ENCODE results near the gene OSBP.
"Not testable (repeated sequence)": the region's sequence is repeated elsewhere in the genome, so short reads cannot be mapped to it uniquely, and the experiment has no call there.

The OSBP gene, protein sequence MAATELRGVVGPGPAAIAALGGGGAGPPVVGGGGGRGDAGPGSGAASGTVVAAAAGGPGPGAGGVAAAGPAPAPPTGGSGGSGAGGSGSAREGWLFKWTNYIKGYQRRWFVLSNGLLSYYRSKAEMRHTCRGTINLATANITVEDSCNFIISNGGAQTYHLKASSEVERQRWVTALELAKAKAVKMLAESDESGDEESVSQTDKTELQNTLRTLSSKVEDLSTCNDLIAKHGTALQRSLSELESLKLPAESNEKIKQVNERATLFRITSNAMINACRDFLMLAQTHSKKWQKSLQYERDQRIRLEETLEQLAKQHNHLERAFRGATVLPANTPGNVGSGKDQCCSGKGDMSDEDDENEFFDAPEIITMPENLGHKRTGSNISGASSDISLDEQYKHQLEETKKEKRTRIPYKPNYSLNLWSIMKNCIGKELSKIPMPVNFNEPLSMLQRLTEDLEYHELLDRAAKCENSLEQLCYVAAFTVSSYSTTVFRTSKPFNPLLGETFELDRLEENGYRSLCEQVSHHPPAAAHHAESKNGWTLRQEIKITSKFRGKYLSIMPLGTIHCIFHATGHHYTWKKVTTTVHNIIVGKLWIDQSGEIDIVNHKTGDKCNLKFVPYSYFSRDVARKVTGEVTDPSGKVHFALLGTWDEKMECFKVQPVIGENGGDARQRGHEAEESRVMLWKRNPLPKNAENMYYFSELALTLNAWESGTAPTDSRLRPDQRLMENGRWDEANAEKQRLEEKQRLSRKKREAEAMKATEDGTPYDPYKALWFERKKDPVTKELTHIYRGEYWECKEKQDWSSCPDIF

GRCh38 chr11:59615637-59616395, at the start of gene OSBP:
Gene OSBP, minus strand, starts transcription at chr11:59615774. Its CDS starts 110 bp downstream, at chr11:59615664.
- DNase-seq (ENCODE audit: low spot score), result peak; percentile 99

- no peak for DNase-seq (ENCODE audit: low spot score)
Measured at GRCh38 chr11:59660621-59661020, 45.0 kb upstream of the OSBP start.

DNA sequence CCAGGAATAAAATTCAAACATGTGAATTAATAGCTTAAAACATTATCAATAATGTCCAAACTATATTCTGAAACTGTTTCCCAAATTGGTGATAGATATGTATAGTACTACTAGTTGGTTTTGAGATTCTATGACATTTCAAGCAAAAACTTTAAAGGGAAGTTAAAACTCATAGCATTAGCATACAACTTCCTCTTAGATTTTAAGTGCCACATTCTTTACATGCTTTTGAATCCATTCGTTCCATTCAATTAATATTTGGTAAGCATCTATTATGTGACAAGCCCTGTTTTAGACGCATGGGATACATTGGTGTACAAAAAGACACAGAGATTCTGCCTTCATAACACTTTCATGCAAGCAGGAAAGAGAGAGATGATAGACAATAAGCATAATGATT, 44.4 kb upstream of the OSBP start:
- no peak for DNase-seq (ENCODE audit: low spot score)

- no peak for DNase-seq (ENCODE audit: low spot score)
Measured at GRCh38 chr11:59658036-59658435, 42.5 kb upstream of the OSBP start.

GRCh38 chr11:59654893-59655292, 39.3 kb upstream of the OSBP start:
- DNase-seq (ENCODE audit: low spot score), result no peak

GRCh38 chr11:59647245-59647980, 31.8 kb upstream of the OSBP start:
- DNase-seq (ENCODE audit: low spot score), result no peak

DNA sequence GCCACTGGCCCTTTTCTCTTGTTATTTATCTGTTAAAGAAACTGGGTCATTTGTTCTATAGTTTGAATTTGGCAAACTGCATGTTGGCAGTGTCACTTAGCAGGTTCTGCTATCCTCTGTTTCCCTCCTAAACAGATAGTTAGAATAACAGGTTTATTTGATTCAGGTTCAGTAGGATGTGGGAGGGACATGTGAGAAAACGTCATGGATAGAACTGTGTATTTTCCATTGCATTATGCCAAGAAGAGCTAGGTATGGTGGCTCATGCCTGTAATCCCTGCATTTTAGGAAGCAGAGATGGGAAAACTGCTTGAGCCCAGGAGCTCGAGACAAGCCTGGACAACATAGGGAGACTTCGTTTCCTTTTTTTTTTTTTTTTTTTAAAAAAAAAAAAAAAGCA, 29.0 kb upstream of the OSBP start:
- DNase-seq (ENCODE audit: low spot score), result no peak

GRCh38 chr11:59643390-59643789, 27.8 kb upstream of the OSBP start:
- no peak for DNase-seq (ENCODE audit: low spot score)

GRCh38 chr11:59641156-59641555, 25.6 kb upstream of the OSBP start:
- no peak for DNase-seq (ENCODE audit: low spot score)

DNA sequence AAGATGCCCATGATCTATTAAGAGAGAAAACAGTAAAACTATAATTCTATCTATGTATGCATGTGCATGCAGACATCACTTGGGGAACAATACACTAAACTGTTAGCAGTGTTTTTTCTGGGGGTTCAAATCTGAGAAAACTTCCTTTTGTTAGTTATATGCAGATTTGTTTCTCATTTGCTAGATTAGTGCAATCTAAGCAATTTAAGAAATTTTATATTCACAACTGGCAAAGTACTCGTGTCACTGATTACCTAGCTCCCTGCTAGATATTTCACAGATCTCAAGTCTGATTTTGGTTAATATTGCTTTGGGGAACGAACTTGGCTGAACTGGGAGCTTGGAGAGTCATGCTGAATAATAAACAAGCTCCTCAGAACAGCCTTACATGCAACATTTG, 14.9 kb upstream of the OSBP start:
- no peak for DNase-seq (ENCODE audit: low spot score)

DNA sequence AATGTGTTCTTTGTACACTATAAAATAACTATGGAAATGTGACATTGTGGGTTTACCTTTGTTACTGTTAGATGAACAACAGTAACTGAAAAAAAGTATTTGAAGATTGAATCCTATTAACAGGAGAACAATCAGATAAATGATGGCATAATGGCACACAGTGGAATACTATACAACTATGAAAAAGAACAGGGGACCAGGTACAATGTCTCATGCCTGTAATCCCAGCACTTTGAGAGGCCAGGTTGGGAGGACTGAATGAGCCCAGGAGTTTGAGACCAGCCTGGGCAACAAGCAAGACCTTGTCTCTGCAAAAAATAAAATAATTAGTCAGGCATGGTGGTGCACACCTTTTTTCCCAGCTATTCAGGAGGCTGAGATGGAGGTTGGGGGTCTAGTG, 14.4 kb upstream of the OSBP start:
- no peak for DNase-seq (ENCODE audit: low spot score)

GRCh38 chr11:59626969-59627368, 11.4 kb upstream of the OSBP start:
- DNase-seq (ENCODE audit: low spot score), result not testable (repeated sequence)

DNA sequence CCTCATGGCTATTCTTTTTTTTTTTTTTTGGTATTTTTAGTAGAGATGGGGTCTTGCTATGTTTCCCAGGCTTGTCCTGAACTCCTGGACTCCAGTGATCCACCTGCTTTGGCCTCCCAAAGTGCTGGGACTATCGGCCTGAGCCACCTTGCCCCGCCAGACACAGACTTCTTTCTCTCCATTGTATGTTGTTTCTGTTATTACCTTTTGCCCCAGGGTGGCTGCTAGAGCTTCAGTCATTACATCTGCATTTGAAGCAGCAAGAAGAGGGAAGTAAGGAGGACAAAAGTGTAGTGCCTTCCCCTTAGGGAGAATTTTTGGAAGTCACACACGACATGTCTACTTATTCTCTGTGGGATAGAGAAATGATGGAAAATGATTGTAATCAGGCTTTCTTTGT, 10.1 kb upstream of the OSBP start:
- no peak for DNase-seq (ENCODE audit: low spot score)

- no peak for DNase-seq (ENCODE audit: low spot score)
Measured at GRCh38 chr11:59617876-59618275, 2.3 kb upstream of the OSBP start.

DNA sequence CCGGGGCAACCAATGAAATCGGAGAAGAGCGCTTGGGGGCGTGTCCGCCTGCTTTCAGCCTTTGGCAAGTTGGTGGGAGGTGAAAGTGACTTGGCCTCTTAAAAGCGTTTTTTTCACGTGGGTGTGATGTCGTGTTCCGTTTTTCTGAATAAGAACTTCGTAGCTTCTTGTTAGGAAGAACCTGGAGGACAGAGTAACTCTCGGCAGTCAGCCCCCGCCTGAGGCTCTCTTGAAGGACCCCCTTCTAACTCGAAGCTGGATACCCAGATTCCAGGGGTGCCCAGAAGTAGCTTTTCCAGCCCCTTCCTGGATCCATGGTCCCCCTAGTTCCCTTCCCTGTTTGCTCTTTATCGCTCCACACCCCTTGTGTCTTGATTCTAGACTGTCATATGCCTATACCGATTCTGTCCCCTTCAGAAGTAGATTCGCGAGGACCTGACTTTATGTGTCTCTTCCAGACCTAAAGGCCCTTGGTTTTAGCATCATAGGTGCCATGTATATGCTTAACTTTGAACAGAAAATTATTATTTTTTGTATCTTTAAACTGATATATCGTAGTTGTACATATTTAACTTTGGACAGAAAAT, 915 bp upstream of the OSBP start:
- no peak for DNase-seq (ENCODE audit: low spot score)

- no peak for DNase-seq (ENCODE audit: low spot score)
Measured at GRCh38 chr11:59615120-59615636, 396 bp downstream of the OSBP start.

- no peak for DNase-seq (ENCODE audit: low spot score)
Measured at GRCh38 chr11:59614277-59615119, 1.1 kb downstream of the OSBP start.

GRCh38 chr11:59611570-59612565, 3.7 kb downstream of the OSBP start:
- DNase-seq (ENCODE audit: low spot score), result peak; percentile 24

DNA sequence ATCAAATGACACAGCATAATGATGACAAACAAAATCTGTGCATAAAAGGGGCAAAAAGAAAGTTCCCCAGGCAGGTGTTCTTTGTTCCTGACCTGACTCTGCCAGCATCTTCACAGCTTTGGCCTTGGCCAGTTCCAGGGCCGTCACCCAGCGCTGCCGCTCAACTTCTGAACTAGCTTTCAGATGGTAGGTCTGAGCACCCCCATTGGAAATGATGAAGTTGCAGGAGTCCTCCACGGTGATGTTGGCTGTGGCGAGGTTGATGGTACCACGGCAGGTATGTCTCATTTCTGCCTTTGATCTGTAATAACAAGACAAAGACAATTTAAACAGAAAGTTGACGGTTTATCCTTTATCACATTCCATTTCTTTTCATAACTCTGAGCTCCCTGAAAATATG, 5.3 kb downstream of the OSBP start:
- DNase-seq (ENCODE audit: low spot score), result no peak
